A549 (cell line): Measurements from ENCODE around the gene APH1B. TPM values are rescaled to one million over a fixed set of nuclear protein-coding genes. Genes with fewer than 3 reads are reported as not detected.

Source experiments
- ATAC-seq, 2 experiments: fragments of 200-7000 bp in 1 of 2; fragments of >200 bp in 1 of 2; cut with Nextera tagmentation in 1 of 2; cut with Tn5 transposase in 1 of 2; 3 replicates each; pipeline versions ENCODE4 v1.8.0 to v1.9.1; 2018 to 2020; ENCODE audit warnings: mild to moderate bottlenecking in 1 of 2, moderate library complexity in 1 of 2
- CTCF ChIA-PET: fragments of 300-600 bp; sonication (Branson Sonifier 250); formaldehyde crosslinking; extraction: SDS; loops from one replicate; lab custom pipeline; 2021; ENCODE audit warnings: antibody characterized with exemption, inconsistent platforms; lab: Yijun Ruan, JAX
- POLR2A ChIA-PET: fragments of 350-600 bp; formaldehyde crosslinking; extraction: SDS; loops from one replicate; lab custom pipeline; 2021; ENCODE audit warnings: antibody characterized with exemption, inconsistent platforms; lab: Yijun Ruan, JAX
- DNase-seq, 2 experiments: peaks; one replicate each; pipeline versions ENCODE4 v3.0.0 to v3.0.0-alpha.2; 2011 to 2016; ENCODE audit warnings: low read depth in 1 of 2, low spot score in 1 of 2
- FAIRE-seq: peaks from 2 replicates; lab custom pipeline; 2011; peaks lifted over from hg19 to GRCh38; lab: Jason Lieb, UNC
- H3K27ac ChIP-seq, 2 experiments: fragments of >200 bp; sonication (Bioruptor Twin); formaldehyde crosslinking; 3 replicates each; pipeline ENCODE4 v1.5.1; 2016 to 2017
- H3K4me1 ChIP-seq: fragments of >200 bp; sonication (Bioruptor Twin); formaldehyde crosslinking; 3 replicates; pipeline ENCODE4 v1.6.1; 2016
- H3K4me2 ChIP-seq: fragments of >200 bp; sonication (Bioruptor Twin); formaldehyde crosslinking; 3 replicates; pipeline ENCODE4 v1.6.1; 2016
- H3K4me3 ChIP-seq: fragments of >200 bp; sonication (Bioruptor Twin); formaldehyde crosslinking; 3 replicates; pipeline ENCODE4 v1.5.1; 2016
- H3K9me3 ChIP-seq: fragments of >200 bp; sonication (Bioruptor Twin); formaldehyde crosslinking; 3 replicates; pipeline ENCODE4 v1.6.1; 2016
- BCL3 ChIP-seq: fragments of >200 bp; sonication (Bioruptor Twin); formaldehyde crosslinking; IDR thresholded peaks from 3 replicates; pipeline ENCODE4 v1.6.1; 2016
- BHLHE40 ChIP-seq: IDR thresholded peaks from 2 replicates; pipeline ENCODE4 v1.6.1; 2012; ENCODE audit warnings: low read depth, low read length, inconsistent platforms
- CBX2 ChIP-seq: fragments of 200-600 bp; sonication (generic); IDR thresholded peaks from 2 replicates; pipeline ENCODE4 v1.6.1; 2016; ENCODE audit warnings: low read depth, mild to moderate bottlenecking, borderline replicate concordance
- CHD2 ChIP-seq: fragments of 150-350 bp; IDR thresholded peaks from 2 replicates; pipeline ENCODE4 v1.6.1; 2014; ENCODE audit warnings: low read length; ENCODE audit not compliant: partially characterized antibody
- EHF ChIP-seq: fragments of 250-450 bp; sonication (Bioruptor Pico); IDR thresholded peaks from 2 replicates; pipeline ENCODE4 v1.5.0; 2020; ENCODE audit warnings: mild to moderate bottlenecking
- EHMT2 ChIP-seq: fragments of 200-600 bp; sonication (generic); IDR thresholded peaks from 2 replicates; pipeline ENCODE4 v1.6.1; 2016; ENCODE audit warnings: antibody characterized with exemption, low read depth, mild to moderate bottlenecking, moderate library complexity
- ESRRA ChIP-seq: fragments of 150-350 bp; IDR thresholded peaks from 2 replicates; pipeline ENCODE4 v1.6.1; 2014; ENCODE audit warnings: mild to moderate bottlenecking, low read length, borderline replicate concordance
- FOSB ChIP-seq: fragments of 250-450 bp; sonication (Bioruptor Pico); IDR thresholded peaks from 2 replicates; pipeline ENCODE4 v1.5.0; 2020; ENCODE audit warnings: mild to moderate bottlenecking, moderate library complexity
- FOXS1 ChIP-seq: fragments of 250-450 bp; sonication (Bioruptor Pico); IDR thresholded peaks from 2 replicates; pipeline ENCODE4 v1.5.0; 2020; ENCODE audit warnings: mild to moderate bottlenecking, moderate library complexity
- HDAC2 ChIP-seq: fragments of 200-600 bp; sonication (generic); IDR thresholded peaks from 2 replicates; pipeline ENCODE4 v1.6.1; 2016
- HOXA7 ChIP-seq: fragments of 250-450 bp; sonication (Bioruptor Pico); IDR thresholded peaks from 2 replicates; pipeline ENCODE4 v1.5.0; 2020; ENCODE audit warnings: mild to moderate bottlenecking, moderate library complexity
- HOXB5 ChIP-seq: fragments of 250-450 bp; sonication (Bioruptor Pico); IDR thresholded peaks from 2 replicates; pipeline ENCODE4 v1.5.0; 2020; ENCODE audit warnings: mild to moderate bottlenecking, moderate library complexity
- JUNB ChIP-seq: fragments of >200 bp; sonication (Bioruptor Twin); formaldehyde crosslinking; IDR thresholded peaks from 2 replicates; pipeline ENCODE4 v1.6.1; 2016
- KDM1A ChIP-seq: fragments of 200-600 bp; sonication (generic); IDR thresholded peaks from 2 replicates; pipeline ENCODE4 v1.6.1; 2016; ENCODE audit warnings: low read depth, mild to moderate bottlenecking
- KDM5A ChIP-seq: fragments of 200-600 bp; sonication (generic); IDR thresholded peaks from 2 replicates; pipeline ENCODE4 v1.6.1; 2016; ENCODE audit warnings: antibody characterized with exemption, mild to moderate bottlenecking
- POLR2A ChIP-seq: IDR thresholded peaks from 2 replicates; pipeline ENCODE4 v1.6.1; 2012; ENCODE audit warnings: mild to moderate bottlenecking, low read length
- POLR2AphosphoS2 ChIP-seq: conservative IDR thresholded peaks from 2 replicates; pipeline ENCODE4 v1.6.1; 2012; ENCODE audit warnings: low read length, improper control_type of control experiment, inconsistent platforms
- RAD21 ChIP-seq, 2 experiments: fragments of >200 bp in 1 of 2; sonication (Bioruptor Twin) in 1 of 2; formaldehyde crosslinking in 1 of 2; IDR thresholded peaks in 1 of 2; conservative IDR thresholded peaks in 1 of 2; 2 replicates in 1 of 2; 3 replicates in 1 of 2; pipeline ENCODE4 v1.6.1; 2012 to 2018; ENCODE audit warnings: inconsistent platforms in 1 of 2
- RCOR1 ChIP-seq: fragments of 150-350 bp; IDR thresholded peaks from 2 replicates; pipeline ENCODE4 v1.6.1; 2014; ENCODE audit warnings: antibody characterized with exemption, low read length, low read depth
- RFX5 ChIP-seq: fragments of 450-650 bp; IDR thresholded peaks from 2 replicates; pipeline ENCODE4 v1.7.1; 2014; ENCODE audit warnings: antibody characterized with exemption, mild to moderate bottlenecking, moderate library complexity
- TP53 ChIP-seq: fragments of 250-450 bp; sonication (Bioruptor Pico); IDR thresholded peaks from 2 replicates; pipeline ENCODE4 v1.5.0; 2021; ENCODE audit warnings: mild to moderate bottlenecking, moderate library complexity
- USF2 ChIP-seq: fragments of 450-650 bp; IDR thresholded peaks from 2 replicates; pipeline ENCODE4 v1.6.1; 2014; ENCODE audit warnings: antibody characterized with exemption
- ZC3H11A ChIP-seq: fragments of 450-650 bp; IDR thresholded peaks from 2 replicates; pipeline ENCODE4 v1.6.1; 2014; ENCODE audit warnings: antibody characterized with exemption, mild to moderate bottlenecking
- WGBS: methylation state at CpG from one replicate; pipeline ENCODE4 v1.1.6; 2017; ENCODE audit errors: missing lambda C conversion rate; 5-methylcytosine and 5-hydroxymethylcytosine counted together
- polyA plus RNA-seq, 4 experiments: library from polyadenylated mRNA; depleted of rRNA in 3 of 4; stranded (reverse); fragments of >200 nt; fragmentation: RNase III in 1 of 4; extraction: RNeasy Plus Mini Kit Qiagen cat#74134 plus additional on column Dnase treatment in 1 of 4; gene quantifications; 2 replicates in 3 of 4; 3 replicates in 1 of 4; pipeline ENCODE4 v1.2.3, GENCODE V29; 2011 to 2017
- TF ChIP-seq, protein P1 (sequence below): fragments of 200-600 bp; sonication (generic); IDR thresholded peaks from 2 replicates; pipeline ENCODE4 v1.6.1; 2016; ENCODE audit warnings: antibody characterized with exemption, mild to moderate bottlenecking, moderate library complexity

The APH1B gene
- polyA plus RNA-seq, 2 of the 4 experiments (the other 2 are of a cell fraction): 16.4 to 28.5 TPM

GRCh38 chr15:63348392-63348791 lies 71.0 kb downstream of the APH1B start:
- Histone ChIP-seq H3K9me3 (no peaks in the 10 kb centered on the region), H3K4me1 (peaks cover 73% of the 10 kb centered on the region), H3K4me2 (peak overlapping the region; percentile 36), H3K27ac (peak overlapping the region; percentile 37 to 64; a peak in 5 of 6 replicates), H3K4me3 (no peak overlapping the region)
- ATAC-seq (peak in 1 of 2 experiments; percentile 54; a peak in 4 of 6 replicates), DNase-seq (peak in 1 of 2 experiments; percentile 41), FAIRE-seq (no peak)
- WGBS: 71% methylated on average over 7 of the region's 7 CpGs
- ChIA-PET POLR2A (no interaction called here), CTCF (interaction anchor here (0.7 to 2.5 kb wide), 11 partner anchors 9 to 300 kb away, joined by 3 to 7 read pairs (median 4); no protein-coding TSS in a partner anchor)
- TF ChIP-seq KDM5A (no peak), RCOR1 (no peak), CBX2 (no peak), HDAC2 (no peak), ESRRA (no peak), FOXS1 (CRISPR knock-in tag) (no peak), RAD21 (conservative IDR thresholded peaks at IDR 0.05 in 1 of 2, IDR thresholded peaks at IDR 0.05 in 1 of 2) (no peak)
- TF ChIP-seq, protein P1, sequence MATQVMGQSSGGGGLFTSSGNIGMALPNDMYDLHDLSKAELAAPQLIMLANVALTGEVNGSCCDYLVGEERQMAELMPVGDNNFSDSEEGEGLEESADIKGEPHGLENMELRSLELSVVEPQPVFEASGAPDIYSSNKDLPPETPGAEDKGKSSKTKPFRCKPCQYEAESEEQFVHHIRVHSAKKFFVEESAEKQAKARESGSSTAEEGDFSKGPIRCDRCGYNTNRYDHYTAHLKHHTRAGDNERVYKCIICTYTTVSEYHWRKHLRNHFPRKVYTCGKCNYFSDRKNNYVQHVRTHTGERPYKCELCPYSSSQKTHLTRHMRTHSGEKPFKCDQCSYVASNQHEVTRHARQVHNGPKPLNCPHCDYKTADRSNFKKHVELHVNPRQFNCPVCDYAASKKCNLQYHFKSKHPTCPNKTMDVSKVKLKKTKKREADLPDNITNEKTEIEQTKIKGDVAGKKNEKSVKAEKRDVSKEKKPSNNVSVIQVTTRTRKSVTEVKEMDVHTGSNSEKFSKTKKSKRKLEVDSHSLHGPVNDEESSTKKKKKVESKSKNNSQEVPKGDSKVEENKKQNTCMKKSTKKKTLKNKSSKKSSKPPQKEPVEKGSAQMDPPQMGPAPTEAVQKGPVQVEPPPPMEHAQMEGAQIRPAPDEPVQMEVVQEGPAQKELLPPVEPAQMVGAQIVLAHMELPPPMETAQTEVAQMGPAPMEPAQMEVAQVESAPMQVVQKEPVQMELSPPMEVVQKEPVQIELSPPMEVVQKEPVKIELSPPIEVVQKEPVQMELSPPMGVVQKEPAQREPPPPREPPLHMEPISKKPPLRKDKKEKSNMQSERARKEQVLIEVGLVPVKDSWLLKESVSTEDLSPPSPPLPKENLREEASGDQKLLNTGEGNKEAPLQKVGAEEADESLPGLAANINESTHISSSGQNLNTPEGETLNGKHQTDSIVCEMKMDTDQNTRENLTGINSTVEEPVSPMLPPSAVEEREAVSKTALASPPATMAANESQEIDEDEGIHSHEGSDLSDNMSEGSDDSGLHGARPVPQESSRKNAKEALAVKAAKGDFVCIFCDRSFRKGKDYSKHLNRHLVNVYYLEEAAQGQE: no peak

DNA sequence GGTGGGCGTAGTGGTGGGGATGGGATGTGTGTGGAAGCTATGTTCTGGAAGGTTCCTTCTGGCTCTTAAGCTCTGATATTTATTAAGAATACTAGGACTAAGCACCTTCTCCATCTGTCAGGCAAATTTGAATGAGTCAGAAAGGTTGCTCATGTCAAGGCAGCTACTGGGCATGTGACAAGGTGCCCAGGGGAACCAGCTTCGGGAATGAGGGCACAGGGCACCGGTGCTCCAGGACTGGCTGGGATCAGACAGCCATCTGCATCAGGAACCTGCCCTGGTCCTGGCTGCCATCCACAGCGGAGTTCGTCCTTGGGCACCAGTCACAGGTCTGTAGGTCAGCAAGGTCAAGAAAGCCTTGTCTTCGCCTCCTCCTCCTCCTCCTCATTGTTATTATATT lies 71.8 kb downstream of the APH1B start:
- WGBS: 69% methylated on average over 6 of the region's 6 CpGs
- Histone ChIP-seq H3K4me3 (no peak overlapping the region), H3K4me2 (peak overlapping the region; percentile 36), H3K27ac (peak overlapping the region; percentile 37 to 64; a peak in 5 of 6 replicates), H3K4me1 (peaks cover 79% of the 10 kb centered on the region), H3K9me3 (no peaks in the 10 kb centered on the region)
- FAIRE-seq: no peak
- DNase-seq: no peak
- POLR2A ChIA-PET: no interaction called here
- peak in 1 of 2 experiments; percentile 15; a peak in 1 of 6 replicates for ATAC-seq
- CTCF ChIA-PET: interaction anchor here (0.7 to 1.7 kb wide), 11 partner anchors 10 to 301 kb away, joined by 3 to 7 read pairs (median 4); no protein-coding TSS in a partner anchor
- TF ChIP-seq USF2 (peak; percentile 12; the same call in 1 of the 2 replicates), EHMT2 (no peak)
- TF ChIP-seq, all 56 proteins: peak for 1

DNA sequence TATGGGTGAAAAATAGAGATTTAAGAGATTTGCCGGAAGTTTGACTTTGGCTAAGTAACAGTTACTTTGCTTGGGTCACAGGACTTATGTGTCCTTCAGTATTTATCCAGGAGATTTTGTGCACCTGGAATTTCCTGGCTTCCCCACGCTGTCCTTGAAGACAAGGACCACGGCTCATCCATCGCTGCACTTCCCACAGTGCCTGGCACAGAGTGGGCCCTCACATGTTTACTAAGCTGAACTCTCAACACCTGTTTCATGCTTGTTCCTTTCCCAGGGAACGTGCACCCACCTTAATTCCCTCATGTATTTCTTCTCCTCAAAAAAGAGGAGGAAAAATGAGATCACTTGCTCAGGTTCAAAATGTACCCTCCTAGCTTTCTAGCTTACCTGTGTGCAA lies 72.2 kb downstream of the APH1B start:
- Histone ChIP-seq H3K9me3 (no peaks in the 10 kb centered on the region), H3K4me3 (no peak overlapping the region), H3K4me2 (no peak overlapping the region), H3K4me1 (peaks cover 79% of the 10 kb centered on the region), H3K27ac (peak overlapping the region in 1 of 2 experiments; percentile 64; a peak in 3 of 6 replicates)
- ChIA-PET CTCF (interaction anchor here (0.6 to 3.3 kb wide), 8 partner anchors 9 to 314 kb away, joined by 3 to 16 read pairs (median 3); no protein-coding TSS in a partner anchor), POLR2A (no interaction called here)
- no peak for ATAC-seq
- no peak for TF ChIP-seq FOSB (CRISPR knock-in tag)
- no peak for TF ChIP-seq HOXB5 (CRISPR knock-in tag)
- no peak for TF ChIP-seq ESRRA
- TF ChIP-seq POLR2A: no peak
- no peak for TF ChIP-seq EHF (CRISPR knock-in tag)
- TF ChIP-seq JUNB: no peak
- TF ChIP-seq ZC3H11A: no peak
- no peak for TF ChIP-seq CHD2
- no peak for TF ChIP-seq BCL3
- no peak for TF ChIP-seq KDM1A
- no peak for TF ChIP-seq POLR2AphosphoS2
- no peak for TF ChIP-seq HOXA7
- no peak for TF ChIP-seq TP53
- TF ChIP-seq BHLHE40: no peak
- no peak for TF ChIP-seq RFX5
- no peak for TF ChIP-seq RAD21 (conservative IDR thresholded peaks at IDR 0.05 in 1 of 2, IDR thresholded peaks at IDR 0.05 in 1 of 2)
- FAIRE-seq: no peak
- DNase-seq: no peak
- 96% methylated on average over 5 of the region's 5 CpGs for WGBS
